ENCODE data around the gene SERPINB7. TPM values are rescaled to one million over a fixed set of nuclear protein-coding genes. Genes with fewer than 3 reads are reported as not detected.

The SERPINB7 gene
- polyA plus RNA-seq, 1 of the 3 experiments (the other 2 are of a cell fraction) = 99.5 TPM

DNA sequence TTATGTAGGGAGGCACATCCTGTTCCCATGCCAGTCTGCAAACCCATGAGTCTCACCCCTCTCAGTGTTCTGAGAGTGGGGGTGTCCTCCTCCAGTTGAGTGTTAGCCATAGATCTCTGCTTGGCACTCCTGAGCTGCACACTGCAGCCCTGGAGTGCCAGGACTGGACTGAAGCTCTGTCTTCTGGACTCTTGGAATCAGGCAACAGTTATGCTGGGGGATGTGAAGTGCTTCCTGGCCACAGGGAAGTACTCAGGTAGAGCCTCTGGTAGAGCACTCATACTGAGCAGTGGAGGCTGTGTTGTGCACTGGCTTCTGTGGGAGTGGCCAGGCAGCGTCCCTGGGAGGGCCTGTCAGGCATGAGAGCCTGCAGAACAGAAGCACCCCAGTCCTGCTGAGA, 43.0 kb downstream of the SERPINB7 start (continued):
- no peak for TF ChIP-seq GABPA (IDR thresholded peaks at IDR 0.05; ENCODE audit: low read depth)
- no peak for TF ChIP-seq ELF1 (IDR thresholded peaks at IDR 0.05)
- no peak for TF ChIP-seq GATA2 (CRISPR knock-in tag; IDR thresholded peaks at IDR 0.05)
- no peak for TF ChIP-seq EZH2phosphoT487 (IDR thresholded peaks at IDR 0.05; ENCODE audit: borderline replicate concordance, low read depth)
- no peak for TF ChIP-seq YY1 (IDR thresholded peaks at IDR 0.05; ENCODE audit: low read depth)

DNA sequence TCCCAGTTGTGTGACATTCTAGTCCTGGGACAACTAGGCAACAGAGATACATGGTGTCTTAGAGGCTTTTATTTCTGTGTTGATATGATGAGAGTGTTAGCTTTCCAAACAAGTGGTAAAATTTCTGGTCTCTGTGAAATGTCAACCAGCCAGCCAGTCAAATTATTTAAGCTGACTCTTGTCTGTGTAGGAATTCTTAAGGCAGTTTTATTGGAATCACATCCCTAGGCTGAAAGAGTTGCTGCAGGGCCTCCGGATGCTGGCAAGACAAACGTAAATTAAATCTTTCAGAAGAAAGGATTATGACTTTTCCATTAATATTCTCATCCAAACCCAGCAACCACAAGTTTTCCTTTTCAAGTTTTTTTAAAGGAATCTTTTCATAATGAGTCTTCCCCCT, 44.6 kb downstream of the SERPINB7 start:
- DNase-seq = no peak
- Histone ChIP-seq H3K9me3 (no peaks in the 10 kb centered on the region), H3K4me3 (ENCODE audit: low read depth in 2 of 2, low read length in 1 of 2) (no peak overlapping the region), H3K27ac (ENCODE audit: low read depth in 2 of 2, low read length in 1 of 2) (peak overlapping the region in 1 of 2 experiments; percentile 89; a peak in 1 of 4 replicates), H3K9ac (no peak overlapping the region), H3K4me1 (ENCODE audit: control insufficient read depth in 1 of 2, insufficient read depth in 2 of 2, low read depth in 1 of 2, low read length in 1 of 2) (peaks cover 6 to 7% of the 10 kb centered on the region in 2 experiments; a peak in 2 of 4 replicates), H2AFZ (ENCODE audit: low read depth) (0 out of 2 replicates have a peak overlapping the region, but pooled peaks have one; percentile 6), H3K27me3 (ENCODE audit: insufficient read depth) (no peaks in the 10 kb centered on the region), H3F3A (replicated peaks; ENCODE audit: insufficient read depth) (peaks cover 9% of the 10 kb centered on the region), H3K79me2 (ENCODE audit: insufficient read depth) (no peaks in the 10 kb centered on the region), H3K9me2 (no peaks in the 10 kb centered on the region), H3K36me3 (replicated peaks in 1 of 2; ENCODE audit: control insufficient read depth in 1 of 2, insufficient read depth in 2 of 2, low read length in 1 of 2) (no peaks in the 10 kb centered on the region), H4K20me1 (ENCODE audit: insufficient read depth) (no peaks in the 10 kb centered on the region), H3K4me2 (no peak overlapping the region)
- WGBS (ENCODE audit: low lambda C conversion rate) = 28% methylated on average over 2 of the region's 2 CpGs
- POLR2A ChIA-PET = no interaction called here
- CTCF ChIA-PET = no interaction called here
- TF ChIP-seq TCF12 (IDR thresholded peaks at IDR 0.05) = peak; percentile 60
- TF ChIP-seq, protein P1, sequence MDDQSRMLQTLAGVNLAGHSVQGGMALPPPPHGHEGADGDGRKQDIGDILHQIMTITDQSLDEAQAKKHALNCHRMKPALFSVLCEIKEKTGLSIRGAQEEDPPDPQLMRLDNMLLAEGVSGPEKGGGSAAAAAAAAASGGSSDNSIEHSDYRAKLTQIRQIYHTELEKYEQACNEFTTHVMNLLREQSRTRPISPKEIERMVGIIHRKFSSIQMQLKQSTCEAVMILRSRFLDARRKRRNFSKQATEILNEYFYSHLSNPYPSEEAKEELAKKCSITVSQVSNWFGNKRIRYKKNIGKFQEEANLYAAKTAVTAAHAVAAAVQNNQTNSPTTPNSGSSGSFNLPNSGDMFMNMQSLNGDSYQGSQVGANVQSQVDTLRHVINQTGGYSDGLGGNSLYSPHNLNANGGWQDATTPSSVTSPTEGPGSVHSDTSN (IDR thresholded peaks at IDR 0.05) = peak; percentile 61; the same call in 1 of the 2 replicates
- peak; percentile 26; the same call in 1 of the 2 replicates for TF ChIP-seq NFIC (IDR thresholded peaks at IDR 0.05; ENCODE audit: borderline replicate concordance)
- TF ChIP-seq, protein P2, sequence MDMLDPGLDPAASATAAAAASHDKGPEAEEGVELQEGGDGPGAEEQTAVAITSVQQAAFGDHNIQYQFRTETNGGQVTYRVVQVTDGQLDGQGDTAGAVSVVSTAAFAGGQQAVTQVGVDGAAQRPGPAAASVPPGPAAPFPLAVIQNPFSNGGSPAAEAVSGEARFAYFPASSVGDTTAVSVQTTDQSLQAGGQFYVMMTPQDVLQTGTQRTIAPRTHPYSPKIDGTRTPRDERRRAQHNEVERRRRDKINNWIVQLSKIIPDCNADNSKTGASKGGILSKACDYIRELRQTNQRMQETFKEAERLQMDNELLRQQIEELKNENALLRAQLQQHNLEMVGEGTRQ (IDR thresholded peaks at IDR 0.05; ENCODE audit: borderline replicate concordance, low read depth, low read length) = no peak

DNA sequence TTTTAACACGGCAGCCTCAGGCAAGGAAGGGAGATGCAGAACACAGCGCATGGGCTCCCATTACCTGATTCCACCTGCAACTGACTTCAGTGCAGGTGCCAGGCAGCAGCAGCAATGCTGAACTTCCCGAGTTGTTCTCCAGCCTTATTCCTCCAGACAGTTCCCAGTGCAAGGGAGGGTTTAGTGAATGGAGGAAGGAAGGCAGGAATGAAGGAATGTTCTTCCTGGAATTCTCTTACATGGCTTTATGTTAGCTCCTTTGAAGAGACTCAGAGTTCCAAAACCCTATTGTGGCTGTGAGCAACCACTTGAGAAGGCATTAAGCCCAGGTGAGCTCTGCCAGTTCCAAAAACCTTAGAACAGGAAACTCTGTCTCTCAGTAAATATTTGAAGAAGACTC, 45.5 kb downstream of the SERPINB7 start:
- Histone ChIP-seq H3K4me3 (ENCODE audit: low read depth in 2 of 2, low read length in 1 of 2) (no peak overlapping the region), H3K4me2 (no peak overlapping the region), H2AFZ (ENCODE audit: low read depth) (no peak overlapping the region), H3K79me2 (ENCODE audit: insufficient read depth) (no peaks in the 10 kb centered on the region), H3K4me1 (ENCODE audit: control insufficient read depth in 1 of 2, insufficient read depth in 2 of 2, low read depth in 1 of 2, low read length in 1 of 2) (peaks cover 6 to 7% of the 10 kb centered on the region in 2 experiments; a peak in 2 of 4 replicates), H3K36me3 (replicated peaks in 1 of 2; ENCODE audit: control insufficient read depth in 1 of 2, insufficient read depth in 2 of 2, low read length in 1 of 2) (no peaks in the 10 kb centered on the region), H4K20me1 (ENCODE audit: insufficient read depth) (no peaks in the 10 kb centered on the region), H3K9ac (no peak overlapping the region), H3F3A (replicated peaks; ENCODE audit: insufficient read depth) (peaks cover 9% of the 10 kb centered on the region), H3K27ac (ENCODE audit: low read depth in 2 of 2, low read length in 1 of 2) (peak overlapping the region in 1 of 2 experiments; percentile 89; a peak in 2 of 4 replicates), H3K9me2 (no peaks in the 10 kb centered on the region), H3K27me3 (ENCODE audit: insufficient read depth) (no peaks in the 10 kb centered on the region), H3K9me3 (no peaks in the 10 kb centered on the region)
- DNase-seq = no peak
- 58% methylated on average over 3 of the region's 3 CpGs for WGBS (ENCODE audit: low lambda C conversion rate)
- ChIA-PET POLR2A (no interaction called here), CTCF (interaction anchor here (1.5 kb wide), 1 partner anchor 27 kb away, joined by 4 read pairs; no protein-coding TSS in a partner anchor)
- TF ChIP-seq FOXM1 (IDR thresholded peaks at IDR 0.05; ENCODE audit: low read depth) (no peak), TCF12 (IDR thresholded peaks at IDR 0.05) (no peak), RFX5 (IDR thresholded peaks at IDR 0.05; ENCODE audit: low read length) (no peak), RCOR1 (IDR thresholded peaks at IDR 0.05; ENCODE audit: low read length) (no peak), JUND (IDR thresholded peaks at IDR 0.05) (no peak), MXI1 (IDR thresholded peaks at IDR 0.05; ENCODE audit: low read depth, low read length) (no peak), RXRA (IDR thresholded peaks at IDR 0.05; ENCODE audit: borderline replicate concordance, low read depth) (no peak), YY1 (IDR thresholded peaks at IDR 0.05; ENCODE audit: low read depth) (no peak), NRF1 (IDR thresholded peaks at IDR 0.05; ENCODE audit: low read depth, low read length) (no peak), SIN3A (IDR thresholded peaks at IDR 0.05; ENCODE audit: borderline replicate concordance, low read depth, low read length) (no peak), TAF1 (IDR thresholded peaks at IDR 0.05; ENCODE audit: borderline replicate concordance, low read depth, low read length) (no peak), GABPA (IDR thresholded peaks at IDR 0.05; ENCODE audit: low read depth) (no peak), RAD21 (IDR thresholded peaks at IDR 0.05; ENCODE audit: low read length) (no peak)
- TF ChIP-seq, protein P3, sequence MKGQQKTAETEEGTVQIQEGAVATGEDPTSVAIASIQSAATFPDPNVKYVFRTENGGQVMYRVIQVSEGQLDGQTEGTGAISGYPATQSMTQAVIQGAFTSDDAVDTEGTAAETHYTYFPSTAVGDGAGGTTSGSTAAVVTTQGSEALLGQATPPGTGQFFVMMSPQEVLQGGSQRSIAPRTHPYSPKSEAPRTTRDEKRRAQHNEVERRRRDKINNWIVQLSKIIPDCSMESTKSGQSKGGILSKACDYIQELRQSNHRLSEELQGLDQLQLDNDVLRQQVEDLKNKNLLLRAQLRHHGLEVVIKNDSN (IDR thresholded peaks at IDR 0.05; ENCODE audit: borderline replicate concordance, low read depth) = no peak
- TF ChIP-seq, protein P4, sequence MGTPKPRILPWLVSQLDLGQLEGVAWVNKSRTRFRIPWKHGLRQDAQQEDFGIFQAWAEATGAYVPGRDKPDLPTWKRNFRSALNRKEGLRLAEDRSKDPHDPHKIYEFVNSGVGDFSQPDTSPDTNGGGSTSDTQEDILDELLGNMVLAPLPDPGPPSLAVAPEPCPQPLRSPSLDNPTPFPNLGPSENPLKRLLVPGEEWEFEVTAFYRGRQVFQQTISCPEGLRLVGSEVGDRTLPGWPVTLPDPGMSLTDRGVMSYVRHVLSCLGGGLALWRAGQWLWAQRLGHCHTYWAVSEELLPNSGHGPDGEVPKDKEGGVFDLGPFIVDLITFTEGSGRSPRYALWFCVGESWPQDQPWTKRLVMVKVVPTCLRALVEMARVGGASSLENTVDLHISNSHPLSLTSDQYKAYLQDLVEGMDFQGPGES (IDR thresholded peaks at IDR 0.05; ENCODE audit: low read depth, low read length) = no peak
- TF ChIP-seq, protein P5, sequence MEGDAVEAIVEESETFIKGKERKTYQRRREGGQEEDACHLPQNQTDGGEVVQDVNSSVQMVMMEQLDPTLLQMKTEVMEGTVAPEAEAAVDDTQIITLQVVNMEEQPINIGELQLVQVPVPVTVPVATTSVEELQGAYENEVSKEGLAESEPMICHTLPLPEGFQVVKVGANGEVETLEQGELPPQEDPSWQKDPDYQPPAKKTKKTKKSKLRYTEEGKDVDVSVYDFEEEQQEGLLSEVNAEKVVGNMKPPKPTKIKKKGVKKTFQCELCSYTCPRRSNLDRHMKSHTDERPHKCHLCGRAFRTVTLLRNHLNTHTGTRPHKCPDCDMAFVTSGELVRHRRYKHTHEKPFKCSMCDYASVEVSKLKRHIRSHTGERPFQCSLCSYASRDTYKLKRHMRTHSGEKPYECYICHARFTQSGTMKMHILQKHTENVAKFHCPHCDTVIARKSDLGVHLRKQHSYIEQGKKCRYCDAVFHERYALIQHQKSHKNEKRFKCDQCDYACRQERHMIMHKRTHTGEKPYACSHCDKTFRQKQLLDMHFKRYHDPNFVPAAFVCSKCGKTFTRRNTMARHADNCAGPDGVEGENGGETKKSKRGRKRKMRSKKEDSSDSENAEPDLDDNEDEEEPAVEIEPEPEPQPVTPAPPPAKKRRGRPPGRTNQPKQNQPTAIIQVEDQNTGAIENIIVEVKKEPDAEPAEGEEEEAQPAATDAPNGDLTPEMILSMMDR (IDR thresholded peaks at IDR 0.05) = no peak

All from SK-N-SH (cell line).